ENCODE results near the gene SLC23A3.
"Not testable (repeated sequence)": the region's sequence is repeated elsewhere in the genome, so short reads cannot be mapped to it uniquely, and the experiment has no call there.

The SLC23A3 gene

DNA sequence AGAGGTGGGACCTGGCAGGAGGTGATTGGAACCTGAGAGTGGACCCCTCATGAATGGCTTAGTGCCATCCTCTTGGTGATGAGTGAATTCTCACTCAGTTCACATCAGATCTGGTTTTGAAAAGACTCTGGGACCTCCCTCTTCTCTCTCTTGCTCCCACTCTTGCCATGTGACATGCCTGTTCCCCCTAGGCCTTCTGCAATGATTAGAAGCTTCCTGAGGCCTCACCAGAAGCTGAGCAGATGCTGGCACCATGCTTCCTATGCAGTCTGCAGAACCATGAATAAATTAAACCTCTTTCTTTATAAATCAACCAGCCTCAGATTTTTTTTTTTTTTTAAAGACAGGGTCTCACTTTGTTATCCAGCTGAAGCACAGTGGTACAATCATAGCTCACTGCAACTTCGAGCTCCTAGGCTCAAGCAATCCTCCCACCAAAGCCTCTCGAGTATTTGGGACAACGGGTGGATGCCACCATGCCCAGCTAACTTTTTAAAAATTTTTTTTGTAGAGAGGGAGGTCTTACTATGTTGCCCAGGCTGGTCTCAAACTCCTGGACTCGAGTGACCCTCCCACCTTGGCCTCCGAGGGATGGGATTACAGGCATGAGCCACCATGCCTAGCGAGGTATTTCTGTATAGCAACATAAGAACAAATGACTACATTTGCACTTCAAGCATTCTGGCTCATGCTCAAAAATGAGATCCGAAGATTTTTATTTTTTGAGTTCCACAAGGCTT, 34.8 kb upstream of the SLC23A3 start:
- DNase-seq (ENCODE audit: low read depth in 3 of 3): no peak

DNA sequence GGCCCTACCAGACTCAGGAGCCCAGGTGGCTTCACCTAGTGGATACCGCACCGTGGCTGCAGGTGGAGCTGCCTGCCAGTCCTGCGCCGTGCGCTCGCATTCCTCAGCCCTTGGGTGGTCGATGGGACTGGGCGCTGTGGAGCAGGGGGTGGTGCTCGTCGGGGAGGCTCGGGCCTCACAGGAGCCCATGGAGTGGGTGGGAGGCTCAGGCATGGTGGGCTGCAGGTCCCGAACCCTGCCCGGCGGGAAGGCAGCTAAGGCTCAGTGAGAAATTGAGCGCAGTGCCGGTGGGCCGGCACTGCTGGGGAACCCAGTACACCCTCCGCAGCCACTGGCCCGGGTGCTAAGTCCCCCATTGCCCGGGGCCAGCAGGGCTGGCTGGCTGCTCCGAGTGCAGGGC, 31.5 kb upstream of the SLC23A3 start:
- not testable (repeated sequence) for DNase-seq (ENCODE audit: low read depth in 3 of 3)

DNA sequence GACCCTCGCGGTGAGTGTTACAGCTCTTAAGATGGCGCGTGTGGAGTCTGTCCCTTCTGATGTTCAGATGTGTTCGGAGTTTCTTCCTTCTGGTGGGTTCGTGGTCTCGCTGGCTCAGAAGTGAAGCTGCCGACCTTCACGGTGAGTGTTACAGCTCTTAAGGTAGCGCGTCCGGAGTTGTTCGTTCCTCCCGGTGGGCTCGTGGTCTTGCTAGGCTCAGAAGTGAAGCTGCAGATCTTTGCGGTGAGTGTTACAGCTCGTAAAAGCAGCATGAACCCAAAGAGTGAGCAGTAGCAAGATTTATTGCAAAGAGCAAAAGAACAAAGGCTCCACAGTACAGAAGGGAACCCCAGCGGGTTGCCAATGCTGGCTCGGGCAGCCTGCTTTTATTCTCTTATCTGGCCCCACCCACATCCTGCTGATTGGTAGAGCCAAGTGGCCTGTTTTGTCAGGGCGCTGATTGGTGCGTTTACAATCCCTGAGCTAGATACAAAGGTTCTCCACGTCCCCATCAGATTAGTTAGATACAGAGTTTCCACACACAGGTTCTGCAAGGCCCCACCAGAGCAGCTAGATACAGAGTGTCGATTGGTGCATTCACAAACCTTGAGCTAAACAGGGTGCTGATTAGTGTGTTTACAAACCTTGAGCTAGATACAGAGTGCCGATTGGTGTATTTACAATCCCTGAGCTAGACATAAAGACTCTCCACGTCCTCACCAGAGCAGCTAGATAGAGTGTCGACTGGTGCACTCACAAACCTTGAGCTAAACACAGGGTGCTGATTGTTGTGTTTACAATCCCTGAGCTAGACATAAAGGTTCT, 30.9 kb upstream of the SLC23A3 start:
- not testable (repeated sequence) for DNase-seq (ENCODE audit: low read depth in 3 of 3)

- DNase-seq (ENCODE audit: low read depth in 3 of 3): no peak
These were observed 29.8 kb upstream of the SLC23A3 start for GRCh38 chr2:219199470-219200211.

GRCh38 chr2:219198974-219199373, 29.1 kb upstream of the SLC23A3 start:
- no peak for DNase-seq (ENCODE audit: low read depth in 3 of 3)

GRCh38 chr2:219197388-219197787, 27.6 kb upstream of the SLC23A3 start:
- DNase-seq (ENCODE audit: low read depth in 3 of 3): no peak

DNA sequence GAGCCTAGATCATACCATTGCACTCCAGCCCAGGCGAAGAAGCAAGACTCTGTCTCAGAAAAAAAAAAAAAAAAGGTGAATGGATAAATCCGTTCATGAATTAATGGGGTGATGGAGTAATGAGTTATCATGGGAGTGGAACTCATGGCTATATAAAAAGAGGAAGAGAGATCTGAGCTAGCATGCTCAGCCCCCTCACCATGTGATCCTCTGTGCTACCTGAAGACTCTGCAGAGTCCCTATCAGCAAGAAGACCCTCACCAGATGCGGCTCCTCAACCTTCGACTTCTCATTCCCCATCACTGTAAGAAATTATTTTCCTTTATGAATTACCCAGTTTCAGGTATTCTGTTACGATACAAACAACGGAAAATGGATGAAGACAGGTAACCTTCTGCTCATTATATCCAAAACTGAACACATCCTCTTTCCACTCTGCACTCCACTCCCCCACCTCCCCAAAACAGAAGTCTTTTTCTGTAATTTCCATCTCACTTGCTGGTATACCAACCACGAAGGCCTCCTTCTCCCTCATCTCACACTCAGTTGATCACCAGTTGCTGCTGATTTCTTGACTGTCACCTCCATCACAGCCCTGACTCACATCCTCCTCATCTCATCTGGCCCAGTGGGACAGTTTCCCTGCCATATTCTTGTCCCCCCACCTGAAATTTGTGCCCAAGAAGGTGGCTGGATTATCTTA, 17.1 kb upstream of the SLC23A3 start:
- DNase-seq (ENCODE audit: low read depth in 3 of 3): no peak

GRCh38 chr2:219184121-219184520, 14.3 kb upstream of the SLC23A3 start:
- no peak for DNase-seq (ENCODE audit: low read depth in 3 of 3)

DNA sequence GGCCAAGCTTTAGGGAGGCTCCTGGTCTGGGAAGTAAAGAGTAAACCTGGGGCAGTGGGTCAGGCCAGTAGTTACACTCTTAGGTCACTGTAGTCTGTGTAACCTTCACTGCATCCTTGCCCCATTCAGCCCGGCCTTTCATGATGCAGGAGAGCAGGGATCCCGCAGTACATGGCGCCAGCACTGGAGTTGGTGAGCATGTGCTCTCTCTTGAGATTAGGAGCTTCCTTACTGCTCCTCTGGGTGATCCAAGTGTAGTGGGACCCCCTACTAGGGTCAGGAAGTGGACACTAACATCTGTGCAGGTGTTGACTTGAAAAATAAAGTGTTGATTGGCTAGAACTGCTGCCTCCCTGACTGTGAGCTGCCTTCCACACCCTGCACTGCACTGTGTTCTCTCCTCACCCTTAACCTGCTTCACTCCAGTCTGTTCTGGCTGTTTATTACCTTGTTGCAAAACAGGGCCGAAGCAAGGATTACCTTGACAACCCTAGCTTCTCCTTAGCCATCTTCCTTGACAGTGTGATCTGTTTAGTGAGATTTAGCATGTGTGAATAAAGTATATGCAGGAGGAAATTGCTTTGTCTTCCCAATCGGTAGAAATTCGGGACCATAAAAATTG, 13.4 kb upstream of the SLC23A3 start:
- DNase-seq (ENCODE audit: low read depth in 3 of 3): no peak

GRCh38 chr2:219182331-219183150, 12.7 kb upstream of the SLC23A3 start:
- DNase-seq (ENCODE audit: low read depth in 3 of 3): no peak

GRCh38 chr2:219181531-219181930, 11.7 kb upstream of the SLC23A3 start:
- DNase-seq (ENCODE audit: low read depth in 3 of 3): no peak

- DNase-seq (ENCODE audit: low read depth in 3 of 3): no peak
These were observed 11.1 kb upstream of the SLC23A3 start for GRCh38 chr2:219180961-219181360.

- no peak for DNase-seq (ENCODE audit: low read depth in 3 of 3)
These were observed 10.0 kb upstream of the SLC23A3 start for GRCh38 chr2:219179601-219180465.

DNA sequence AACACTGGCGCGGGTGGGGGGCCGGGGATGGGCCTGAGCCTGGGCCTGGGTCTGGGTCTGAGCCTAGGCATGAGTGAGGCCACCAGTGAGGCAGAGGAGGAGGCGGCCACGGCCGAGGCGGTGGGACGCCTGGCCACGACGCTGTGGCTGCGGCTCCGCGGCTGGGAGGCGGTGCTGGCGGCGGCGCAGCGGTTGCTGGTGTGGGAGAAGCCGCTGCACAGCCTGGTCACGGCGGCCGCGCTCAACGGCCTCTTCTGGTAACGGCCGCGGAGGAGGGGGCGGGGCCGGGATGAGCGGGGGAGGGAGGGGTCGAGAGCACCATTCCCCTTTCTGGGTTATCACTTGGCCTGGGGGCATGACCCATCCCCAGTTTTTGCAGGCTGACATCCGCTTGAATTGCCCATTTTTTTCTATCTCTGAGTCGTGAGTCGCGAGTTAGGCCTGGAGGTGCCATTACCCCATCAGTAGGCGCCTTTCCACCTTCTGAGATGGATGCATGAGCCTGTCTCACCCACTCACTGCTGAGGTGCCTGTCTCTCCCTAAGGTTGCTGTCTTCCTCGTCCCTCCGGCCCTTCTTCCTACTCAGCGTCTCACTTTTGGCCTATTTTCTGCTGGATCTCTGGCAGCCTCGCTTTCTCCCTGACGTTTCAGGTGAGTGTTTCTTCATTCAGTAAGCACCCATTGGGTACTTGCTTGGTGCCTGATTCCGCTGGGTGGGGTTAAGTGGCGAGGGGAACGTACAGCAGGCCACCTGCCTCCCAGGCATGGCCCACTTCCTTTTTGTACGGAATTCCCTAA, 8.7 kb upstream of the SLC23A3 start:
- peak in 1 of 3 experiments; percentile 10 for DNase-seq (ENCODE audit: low read depth in 3 of 3)

DNA sequence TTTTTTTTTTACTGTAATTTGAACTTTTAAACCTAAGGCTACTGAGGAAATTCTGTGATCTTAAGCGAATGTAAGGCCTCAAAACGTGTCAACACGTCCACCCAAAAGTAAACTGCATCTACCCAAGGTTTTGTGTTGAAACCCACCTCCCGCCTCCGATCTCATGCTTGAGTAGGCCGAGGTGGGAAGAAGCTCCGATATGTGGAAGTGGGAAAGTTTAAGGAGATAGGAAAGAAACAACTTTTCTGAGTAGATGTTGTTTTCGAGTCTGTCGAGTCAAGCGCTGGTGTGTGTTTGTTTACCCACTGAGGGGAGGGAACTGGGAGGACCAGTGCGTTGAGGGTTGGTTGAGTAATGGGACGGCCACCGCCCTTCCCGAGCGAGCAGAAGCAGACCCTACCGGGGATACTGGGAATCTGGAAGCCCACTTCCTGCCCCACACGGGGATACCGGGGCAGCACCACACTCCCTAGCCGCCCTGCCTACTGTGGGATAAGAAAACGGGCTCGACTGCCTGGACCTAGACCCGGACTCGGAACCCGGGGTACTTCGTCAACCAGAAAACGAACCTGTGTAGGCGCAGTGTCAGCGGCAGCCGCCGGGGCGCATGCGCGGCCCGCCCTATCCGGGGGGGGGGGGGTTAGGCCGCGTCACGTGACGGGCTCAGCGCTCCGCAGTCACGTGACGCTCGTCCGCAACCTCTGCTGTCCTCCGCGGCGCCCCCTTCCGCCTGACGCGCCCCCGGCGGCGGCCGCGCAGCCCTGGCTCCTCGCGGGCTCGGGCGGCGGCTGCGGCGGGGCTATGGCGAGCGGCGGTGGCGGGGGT, 7.9 kb upstream of the SLC23A3 start, which contains the start of gene RETREG2:
RETREG2 (plus strand) TSS at position 724 of the 825 bp plus-strand sequence; CDS start at position 802, 78 bp downstream.
- peak; percentile 53 to 66 (median 63) for DNase-seq (ENCODE audit: low read depth in 3 of 3)

GRCh38 chr2:219176818-219177551, 7.2 kb upstream of the SLC23A3 start, which contains the start of gene CNPPD1:
Gene CNPPD1, minus strand, starts transcription at chr2:219176925. Its CDS starts 97 bp downstream, at chr2:219176828.
- DNase-seq (ENCODE audit: low read depth in 3 of 3): peak; percentile 71 to 83 (median 71)

Measured in stimulated activated CD4-positive, alpha-beta T cell treated with anti-CD3 and anti-CD28 coated beads, TNF-alpha, amount 100 ng/mL, for 4 hours (primary cell).